H9 (cell line): Measurements from ENCODE around the gene PTGIR. TPM values are rescaled to one million over a fixed set of nuclear protein-coding genes. Genes with fewer than 3 reads are reported as not detected.

Experiments
- DNase-seq: peaks from one replicate; pipeline ENCODE4 v3.0.0-alpha.2; 2017
- H2AFZ ChIP-seq: one replicate; pipeline ENCODE4 v1.6.1; 2013; ENCODE audit warnings: mild to moderate bottlenecking, low read length, control low read depth, moderate library complexity
- H2AK5ac ChIP-seq: 2 replicates; pipeline ENCODE4 v1.6.1; 2013; ENCODE audit warnings: low read length, control low read depth, mixed read lengths; ENCODE audit not compliant: insufficient read length
- H2BK120ac ChIP-seq: one replicate; pipeline ENCODE4 v1.6.1; 2013; ENCODE audit warnings: low read depth, mild to moderate bottlenecking, low read length, control low read depth, inconsistent platforms; ENCODE audit not compliant: poor library complexity, severe bottlenecking
- H2BK12ac ChIP-seq: 2 replicates; pipeline ENCODE4 v1.6.1; 2013; ENCODE audit warnings: low read length, control low read depth, mixed read lengths, low read depth; ENCODE audit not compliant: insufficient read length
- H2BK15ac ChIP-seq: 2 replicates; pipeline ENCODE4 v1.6.1; 2013; ENCODE audit warnings: low read depth, low read length, control low read depth
- H2BK20ac ChIP-seq: one replicate; pipeline ENCODE4 v1.6.1; 2013; ENCODE audit warnings: low read depth, mild to moderate bottlenecking, low read length, control low read depth, inconsistent platforms; ENCODE audit not compliant: poor library complexity, severe bottlenecking
- H2BK5ac ChIP-seq: 2 replicates; pipeline ENCODE4 v1.6.1; 2013; ENCODE audit warnings: low read length, control low read depth, mixed read lengths; ENCODE audit not compliant: insufficient read length
- H3K14ac ChIP-seq: 2 replicates; pipeline ENCODE4 v1.6.1; 2013; ENCODE audit warnings: low read length, control low read depth; ENCODE audit not compliant: insufficient read depth
- H3K18ac ChIP-seq: 2 replicates; pipeline ENCODE4 v1.6.1; 2013; ENCODE audit warnings: low read depth, mild to moderate bottlenecking, mixed read lengths, low read length, control low read depth; ENCODE audit not compliant: insufficient read length
- H3K23ac ChIP-seq: 2 replicates; pipeline ENCODE4 v1.6.1; 2013; ENCODE audit warnings: low read length, control low read depth, mixed read lengths, low read depth; ENCODE audit not compliant: insufficient read length
- H3K23me2 ChIP-seq: 2 replicates; pipeline ENCODE4 v1.6.1; 2013; ENCODE audit warnings: low read depth, mild to moderate bottlenecking, mixed read lengths, low read length, control low read depth; ENCODE audit not compliant: insufficient read length, poor library complexity, severe bottlenecking
- H3K27ac ChIP-seq: 2 replicates; pipeline ENCODE4 v1.5.1; 2013; ENCODE audit warnings: low read length, control low read depth, mixed read lengths, low read depth; ENCODE audit not compliant: insufficient read length
- H3K27me3 ChIP-seq: 2 replicates; pipeline ENCODE4 v1.6.1; 2013; ENCODE audit warnings: low read length, control low read depth, inconsistent platforms; ENCODE audit not compliant: insufficient read depth
- H3K4ac ChIP-seq: 2 replicates; pipeline ENCODE4 v1.6.1; 2013; ENCODE audit warnings: low read depth, mild to moderate bottlenecking, control low read depth, inconsistent platforms, low read length, moderate library complexity
- H3K4me1 ChIP-seq: 2 replicates; pipeline ENCODE4 v1.6.1; 2013; ENCODE audit warnings: low read length, control low read depth, inconsistent platforms; ENCODE audit not compliant: insufficient read depth
- H3K4me2 ChIP-seq: 2 replicates; pipeline ENCODE4 v1.6.1; 2013; ENCODE audit warnings: low read length, control low read depth, mixed read lengths; ENCODE audit not compliant: insufficient read length, insufficient read depth
- H3K56ac ChIP-seq: 2 replicates; pipeline ENCODE4 v1.6.1; 2013; ENCODE audit warnings: low read depth, mild to moderate bottlenecking, mixed read lengths, low read length, control low read depth; ENCODE audit not compliant: insufficient read length
- H3K79me1 ChIP-seq: 2 replicates; pipeline ENCODE4 v1.6.1; 2013; ENCODE audit warnings: low read depth, mild to moderate bottlenecking, moderate library complexity, low read length, control low read depth, inconsistent platforms; ENCODE audit not compliant: insufficient read depth, poor library complexity, severe bottlenecking
- H3K79me2 ChIP-seq: 2 replicates; pipeline ENCODE4 v1.6.1; 2013; ENCODE audit warnings: low read length, control low read depth, inconsistent platforms; ENCODE audit not compliant: insufficient read depth
- H3K9ac ChIP-seq: 2 replicates; pipeline ENCODE4 v1.6.1; 2013; ENCODE audit warnings: low read length, control low read depth, mixed read lengths; ENCODE audit not compliant: insufficient read length; ENCODE audit errors: extremely low read depth
- H3K9me3 ChIP-seq: one replicate; pipeline ENCODE4 v1.6.1; 2013; ENCODE audit warnings: low read depth, low read length, inconsistent platforms; ENCODE audit not compliant: control insufficient read depth
- H3T11ph ChIP-seq: one replicate; pipeline ENCODE4 v1.6.1; 2013; ENCODE audit warnings: mild to moderate bottlenecking, low read length, control low read depth, inconsistent platforms
- H4K20me1 ChIP-seq: one replicate; pipeline ENCODE4 v1.6.1; 2013; ENCODE audit not compliant: control insufficient read depth, insufficient read length, insufficient read depth
- H4K5ac ChIP-seq: 2 replicates; pipeline ENCODE4 v1.6.1; 2013; ENCODE audit warnings: low read depth, mild to moderate bottlenecking, mixed read lengths, low read length, control low read depth; ENCODE audit not compliant: insufficient read length
- H4K8ac ChIP-seq: replicated peaks from 2 replicates; pipeline ENCODE4 v1.6.1; 2013; ENCODE audit warnings: low read length, control low read depth, mixed read lengths, low read depth; ENCODE audit not compliant: insufficient read length
- H4K91ac ChIP-seq: 2 replicates; pipeline ENCODE4 v1.6.1; 2013; ENCODE audit warnings: low read depth, mild to moderate bottlenecking, moderate library complexity, mixed read lengths, low read length, control low read depth; ENCODE audit not compliant: insufficient read length
- H3K27ac Mint-ChIP-seq, 3 experiments: 2 replicates in 2 of 3; 3 replicates in 1 of 3; pipeline ENCODE4 v1.8.0; 2020 to 2021; ENCODE audit warnings: mixed read lengths in 3 of 3, mild to moderate bottlenecking in 1 of 3, moderate library complexity in 1 of 3
- H3K27me3 Mint-ChIP-seq: 2 replicates; pipeline ENCODE4 v1.8.0; 2021; ENCODE audit warnings: low read depth, mild to moderate bottlenecking, moderate library complexity, mixed read lengths
- H3K36me3 Mint-ChIP-seq, 3 experiments: 2 replicates in 2 of 3; 3 replicates in 1 of 3; pipeline ENCODE4 v1.8.0; 2020 to 2021; ENCODE audit warnings: low read depth in 3 of 3, mixed read lengths in 3 of 3; ENCODE audit not compliant: insufficient read depth in 1 of 3
- H3K4me1 Mint-ChIP-seq, 2 experiments: 2 replicates each; pipeline ENCODE4 v1.8.0; 2020; ENCODE audit warnings: mixed read lengths in 2 of 2
- H3K4me3 Mint-ChIP-seq, 2 experiments: 2 replicates in 1 of 2; 3 replicates in 1 of 2; pipeline ENCODE4 v1.8.0; 2020 to 2021; ENCODE audit warnings: mild to moderate bottlenecking in 2 of 2, mixed read lengths in 2 of 2, moderate library complexity in 1 of 2
- H3K9me3 Mint-ChIP-seq, 2 experiments: 2 replicates in 1 of 2; 3 replicates in 1 of 2; pipeline ENCODE4 v1.8.0; 2020; ENCODE audit warnings: mild to moderate bottlenecking in 2 of 2, mixed read lengths in 2 of 2, moderate library complexity in 1 of 2
- WGBS: extraction: QIAGEN DNeasy Blood & Tissue Kit; methylation state at CpG from one replicate; pipeline ENCODE4 v1.1.7; 2013; ENCODE audit warnings: missing lambda C conversion rate, low lambda C conversion rate, mixed read lengths; ENCODE audit not compliant: insufficient read length; ENCODE audit errors: extremely low coverage; 5-methylcytosine and 5-hydroxymethylcytosine counted together
- total RNA-seq: library from RNA; stranded (reverse); gene quantifications from 2 replicates; pipeline ENCODE4 v1.2.1, GENCODE V29; 2021
- TF ChIP-seq, protein P1 (sequence below): fragments of 200-600 bp; sonication (generic); conservative IDR thresholded peaks from 3 replicates; pipeline ENCODE4 v1.8.0; 2021; ENCODE audit warnings: antibody characterized with exemption, mild to moderate bottlenecking

PTGIR gene
- total RNA-seq, 1 experiment from 2014 or later = not detected

DNA sequence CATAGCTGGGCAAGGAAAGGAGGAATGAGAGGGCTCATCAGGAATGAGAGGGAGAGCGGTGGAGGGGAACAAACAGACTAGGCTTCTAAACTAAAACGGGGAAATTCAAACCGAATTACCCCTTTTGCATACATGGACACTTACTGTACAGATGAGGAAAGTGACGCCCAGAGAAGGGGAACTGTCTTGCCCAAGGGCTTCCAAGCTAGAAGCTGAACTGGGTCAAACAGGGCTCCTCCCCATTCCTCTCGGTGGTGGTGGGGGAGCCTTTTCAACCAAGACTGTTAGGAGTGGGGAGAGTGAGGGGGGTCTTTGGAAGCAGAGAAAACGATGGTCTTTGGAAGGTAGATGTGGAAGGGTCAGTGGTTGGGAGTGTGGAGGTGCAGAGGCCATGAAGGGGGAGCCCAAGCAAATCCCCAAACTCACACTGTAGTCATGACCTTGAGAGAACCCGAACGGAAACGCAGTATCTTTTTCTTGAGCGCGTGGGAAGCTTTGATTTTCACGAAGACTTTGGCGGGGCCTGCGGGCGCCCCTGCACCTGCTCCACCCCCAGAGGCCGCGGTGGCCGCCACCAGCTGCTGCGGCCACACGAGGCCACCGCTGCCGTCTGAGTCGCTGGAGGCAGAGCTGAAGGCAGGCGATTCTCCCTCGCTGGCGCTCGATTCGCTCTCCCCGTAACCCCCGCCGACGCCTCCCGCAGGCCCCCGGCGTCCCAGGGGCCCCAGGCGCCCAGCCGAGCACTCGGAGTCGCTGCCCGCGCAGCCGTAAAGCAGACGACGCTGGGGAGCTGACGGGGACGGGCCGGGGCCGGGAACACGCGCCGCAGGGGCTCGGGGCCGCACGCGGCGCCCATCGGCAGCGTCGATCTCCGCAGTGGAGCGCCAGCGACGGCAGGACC, 23.4 kb upstream of the PTGIR start:
- Histone ChIP-seq H4K5ac (no peak overlapping the region), H3K23ac (no peak overlapping the region), H4K20me1 (no peaks in the 10 kb centered on the region), H3K4me2 (peak overlapping the region; percentile 10), H3K14ac (no peak overlapping the region; the same call in 1 of the 2 replicates), H4K91ac (no peak overlapping the region), H3K27ac (no peak overlapping the region), H2BK5ac (no peak overlapping the region), H3K23me2 (no peaks in the 10 kb centered on the region), H3K27me3 (peaks cover 26% of the 10 kb centered on the region), H2BK20ac (no peak overlapping the region), H3K4ac (no peak overlapping the region), H3K18ac (no peak overlapping the region), H3K4me1 (no peaks in the 10 kb centered on the region), H3K79me1 (no peaks in the 10 kb centered on the region), H3K9ac (no peak overlapping the region), H3K9me3 (no peaks in the 10 kb centered on the region), H2BK12ac (no peak overlapping the region), H2BK15ac (no peak overlapping the region; the same call in 1 of the 2 replicates), H2AK5ac (no peak overlapping the region), H3K79me2 (no peaks in the 10 kb centered on the region), H4K8ac (no peak overlapping the region), H2BK120ac (no peak overlapping the region), H2AFZ (no peak overlapping the region), H3K56ac (no peak overlapping the region), H3T11ph (no peak overlapping the region)
- Mint-ChIP-seq H3K27ac (no peak overlapping the region), H3K9me3 (peaks cover 2 to 13% of the 10 kb centered on the region in 2 experiments), H3K4me3 (peak overlapping the region; percentile 31 to 69), H3K27me3 (peaks cover 87% of the 10 kb centered on the region), H3K4me1 (peaks cover 4 to 16% of the 10 kb centered on the region in 2 experiments; a peak in 3 of 4 replicates), H3K36me3 (peaks cover 0 to 3% (median 3%) of the 10 kb centered on the region in 3 experiments; a peak in 4 of 7 replicates)
- TF ChIP-seq, protein P1, sequence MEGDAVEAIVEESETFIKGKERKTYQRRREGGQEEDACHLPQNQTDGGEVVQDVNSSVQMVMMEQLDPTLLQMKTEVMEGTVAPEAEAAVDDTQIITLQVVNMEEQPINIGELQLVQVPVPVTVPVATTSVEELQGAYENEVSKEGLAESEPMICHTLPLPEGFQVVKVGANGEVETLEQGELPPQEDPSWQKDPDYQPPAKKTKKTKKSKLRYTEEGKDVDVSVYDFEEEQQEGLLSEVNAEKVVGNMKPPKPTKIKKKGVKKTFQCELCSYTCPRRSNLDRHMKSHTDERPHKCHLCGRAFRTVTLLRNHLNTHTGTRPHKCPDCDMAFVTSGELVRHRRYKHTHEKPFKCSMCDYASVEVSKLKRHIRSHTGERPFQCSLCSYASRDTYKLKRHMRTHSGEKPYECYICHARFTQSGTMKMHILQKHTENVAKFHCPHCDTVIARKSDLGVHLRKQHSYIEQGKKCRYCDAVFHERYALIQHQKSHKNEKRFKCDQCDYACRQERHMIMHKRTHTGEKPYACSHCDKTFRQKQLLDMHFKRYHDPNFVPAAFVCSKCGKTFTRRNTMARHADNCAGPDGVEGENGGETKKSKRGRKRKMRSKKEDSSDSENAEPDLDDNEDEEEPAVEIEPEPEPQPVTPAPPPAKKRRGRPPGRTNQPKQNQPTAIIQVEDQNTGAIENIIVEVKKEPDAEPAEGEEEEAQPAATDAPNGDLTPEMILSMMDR = no peak
- DNase-seq = no peak
- no CpG with 5 or more reads among the region's 63 CpGs for whole genome bisulfite sequencing
